ENCODE results near the gene CAMTA1.
"Not testable (repeated sequence)": the region's sequence is repeated elsewhere in the genome, so short reads cannot be mapped to it uniquely, and the experiment has no call there.

The CAMTA1 gene

GRCh38 chr1:6912518-6912917, 127.3 kb downstream of the CAMTA1 start:
- DNase-seq, result no peak

- no peak for DNase-seq
Measured at GRCh38 chr1:6913086-6913485, 127.8 kb downstream of the CAMTA1 start.

GRCh38 chr1:6914706-6915105, 129.5 kb downstream of the CAMTA1 start:
- no peak for DNase-seq

- no peak for DNase-seq
Measured at GRCh38 chr1:6915999-6916565, 130.8 kb downstream of the CAMTA1 start.

- no peak for DNase-seq
Measured at GRCh38 chr1:6917067-6917466, 131.8 kb downstream of the CAMTA1 start.

- no peak for DNase-seq
Measured at GRCh38 chr1:6918186-6918924, 133.1 kb downstream of the CAMTA1 start.

GRCh38 chr1:6918925-6919511, 133.8 kb downstream of the CAMTA1 start:
- no peak for DNase-seq

- DNase-seq, result not testable (repeated sequence)
Measured at GRCh38 chr1:6921506-6921905, 136.3 kb downstream of the CAMTA1 start.

- no peak for DNase-seq
Measured at GRCh38 chr1:6922096-6922931, 137.1 kb downstream of the CAMTA1 start.

- DNase-seq, result no peak
Measured at GRCh38 chr1:6923012-6923411, 137.8 kb downstream of the CAMTA1 start.

- DNase-seq, result no peak
Measured at GRCh38 chr1:6923416-6923815, 138.2 kb downstream of the CAMTA1 start.

GRCh38 chr1:6923955-6924881, 139.0 kb downstream of the CAMTA1 start:
- DNase-seq, result no peak

GRCh38 chr1:6924891-6925290, 139.6 kb downstream of the CAMTA1 start:
- DNase-seq, result no peak

- no peak for DNase-seq
Measured at GRCh38 chr1:6927626-6928025, 142.4 kb downstream of the CAMTA1 start.

- DNase-seq, result no peak
Measured at GRCh38 chr1:6928106-6928885, 143.0 kb downstream of the CAMTA1 start.

GRCh38 chr1:6930732-6931300, 145.6 kb downstream of the CAMTA1 start:
- no peak for DNase-seq

- no peak for DNase-seq
Measured at GRCh38 chr1:6935361-6935883, 150.2 kb downstream of the CAMTA1 start.

GRCh38 chr1:6935911-6936690, 150.8 kb downstream of the CAMTA1 start:
- DNase-seq, result no peak

GRCh38 chr1:6937048-6937447, 151.8 kb downstream of the CAMTA1 start:
- no peak for DNase-seq

GRCh38 chr1:6939363-6939762, 154.1 kb downstream of the CAMTA1 start:
- DNase-seq, result no peak

All from NCI-H1930 (cell line).